KMS-11 (cell line): ENCODE data around the gene DAAM1.

Experiments
- H2AFZ ChIP-seq: fragments of 200-600 bp; sonication (generic); 2 replicates; pipeline ENCODE4 v1.6.1; 2016; ENCODE audit warnings: antibody characterized with exemption, mixed run types, low read depth
- H3K27ac ChIP-seq: fragments of 200-600 bp; sonication (generic); 2 replicates; pipeline ENCODE4 v1.6.1; 2016; ENCODE audit warnings: mild to moderate bottlenecking, mixed run types
- H3K27me3 ChIP-seq: fragments of 200-600 bp; sonication (generic); 2 replicates; pipeline ENCODE4 v1.6.1; 2017; ENCODE audit warnings: mild to moderate bottlenecking, low read depth, mixed run types, moderate library complexity; ENCODE audit not compliant: insufficient read depth
- H3K36me3 ChIP-seq: fragments of 200-600 bp; sonication (generic); 2 replicates; pipeline ENCODE4 v1.6.1; 2017; ENCODE audit warnings: mild to moderate bottlenecking, mixed run types; ENCODE audit not compliant: insufficient read depth
- H3K4me1 ChIP-seq: fragments of 200-600 bp; sonication (generic); 2 replicates; pipeline ENCODE4 v1.6.1; 2016; ENCODE audit warnings: mild to moderate bottlenecking, low read depth, mixed run types; ENCODE audit not compliant: poor library complexity, severe bottlenecking
- H3K4me2 ChIP-seq: fragments of 200-600 bp; sonication (generic); 2 replicates; pipeline ENCODE4 v1.7.0; 2016; ENCODE audit warnings: mild to moderate bottlenecking, mixed run types
- H3K4me3 ChIP-seq: fragments of 200-600 bp; sonication (generic); IDR thresholded peaks from 2 replicates; pipeline ENCODE4 v1.6.1; 2017; ENCODE audit warnings: low read depth, low read length, mixed read lengths; ENCODE audit not compliant: insufficient read depth
- H3K79me2 ChIP-seq: fragments of 200-600 bp; sonication (generic); 2 replicates; pipeline ENCODE4 v1.6.1; 2016; ENCODE audit warnings: low read depth, mixed run types; ENCODE audit not compliant: insufficient read depth
- H3K9ac ChIP-seq: fragments of 200-600 bp; sonication (generic); 2 replicates; pipeline ENCODE4 v1.6.1; 2016; ENCODE audit warnings: mild to moderate bottlenecking, mixed run types
- H4K20me1 ChIP-seq: fragments of 200-600 bp; sonication (generic); 2 replicates; pipeline ENCODE4 v1.6.1; 2016; ENCODE audit warnings: mild to moderate bottlenecking, mixed run types; ENCODE audit not compliant: insufficient read depth
- CTCF ChIP-seq: fragments of 200-600 bp; sonication (generic); conservative IDR thresholded peaks from 2 replicates; pipeline ENCODE4 v1.6.1; 2017; ENCODE audit warnings: low read depth, mild to moderate bottlenecking, antibody characterized with exemption, low read length, moderate library complexity, mixed read lengths

Gene DAAM1

DNA sequence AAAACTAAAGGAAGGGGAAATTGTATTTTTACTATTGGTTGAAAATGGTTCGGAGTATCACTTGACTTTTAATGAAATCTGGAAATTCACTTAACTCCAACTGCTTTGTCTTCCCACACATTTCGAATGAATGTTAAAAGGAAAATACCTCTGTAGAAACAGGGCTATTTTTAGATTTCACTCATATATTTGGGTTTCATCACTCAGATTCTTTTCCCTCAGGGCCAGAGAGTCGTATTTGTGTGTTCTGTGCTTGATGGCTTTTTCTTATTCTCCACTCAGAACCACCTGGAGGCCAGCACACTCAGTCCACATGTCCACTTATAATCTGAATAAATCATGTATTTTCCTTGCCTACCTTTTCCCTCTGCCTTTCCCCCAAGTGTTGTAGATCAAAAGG lies 40.0 kb downstream of the DAAM1 start:
- Histone ChIP-seq H3K27ac (no peak overlapping the region), H2AFZ (no peak overlapping the region), H3K4me3 (no peak overlapping the region), H3K79me2 (no peaks in the 10 kb centered on the region), H3K36me3 (no peaks in the 10 kb centered on the region), H3K27me3 (no peaks in the 10 kb centered on the region), H4K20me1 (no peaks in the 10 kb centered on the region), H3K4me2 (no peak overlapping the region), H3K9ac (no peak overlapping the region), H3K4me1 (peaks cover 4% of the 10 kb centered on the region)
- TF ChIP-seq CTCF = no peak

DNA sequence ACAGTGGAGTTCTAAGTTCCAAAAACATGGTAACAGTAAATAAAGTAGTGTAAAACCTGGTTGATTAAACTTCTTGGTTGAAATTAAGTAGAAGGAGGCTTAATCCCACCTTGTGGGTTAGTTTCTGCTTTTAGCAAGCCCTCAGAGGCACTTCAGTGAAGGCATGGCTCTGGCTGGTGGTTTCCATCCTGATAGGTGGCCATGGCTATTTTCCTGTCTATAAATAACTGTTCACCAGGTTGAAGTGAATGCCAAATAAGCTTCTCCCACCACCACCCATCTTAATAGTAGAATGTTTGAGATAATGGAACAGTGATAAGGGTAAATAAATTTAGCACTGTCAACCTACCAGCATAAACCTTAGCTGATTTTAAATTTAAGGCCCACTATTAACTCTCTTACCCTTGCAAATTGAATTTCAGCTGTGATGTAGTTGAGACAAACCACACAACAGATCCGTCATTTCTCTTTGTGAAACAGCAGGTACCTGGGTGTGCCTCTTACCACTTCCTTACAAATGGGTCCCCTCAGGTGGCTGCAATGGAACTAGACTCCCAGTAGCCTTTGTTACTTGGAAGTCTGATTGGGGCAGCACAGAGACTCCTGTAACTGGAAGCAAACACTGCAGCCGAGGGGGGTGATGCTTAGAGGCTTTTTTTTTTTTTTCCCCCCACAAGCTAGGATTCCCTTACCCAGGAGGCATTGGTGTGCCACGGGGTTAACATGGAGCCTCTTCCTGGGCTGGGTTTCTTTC lies 41.4 kb downstream of the DAAM1 start:
- H3K4me3 ChIP-seq = no peak overlapping the region
- H2AFZ ChIP-seq = no peak overlapping the region
- no peaks in the 10 kb centered on the region for H3K27me3 ChIP-seq
- no peaks in the 10 kb centered on the region for H4K20me1 ChIP-seq
- TF ChIP-seq CTCF = no peak
- no peaks in the 10 kb centered on the region for H3K79me2 ChIP-seq
- peaks cover 4% of the 10 kb centered on the region for H3K4me1 ChIP-seq
- H3K36me3 ChIP-seq = no peaks in the 10 kb centered on the region
- no peak overlapping the region for H3K27ac ChIP-seq
- no peak overlapping the region for H3K4me2 ChIP-seq
- H3K9ac ChIP-seq = no peak overlapping the region

DNA sequence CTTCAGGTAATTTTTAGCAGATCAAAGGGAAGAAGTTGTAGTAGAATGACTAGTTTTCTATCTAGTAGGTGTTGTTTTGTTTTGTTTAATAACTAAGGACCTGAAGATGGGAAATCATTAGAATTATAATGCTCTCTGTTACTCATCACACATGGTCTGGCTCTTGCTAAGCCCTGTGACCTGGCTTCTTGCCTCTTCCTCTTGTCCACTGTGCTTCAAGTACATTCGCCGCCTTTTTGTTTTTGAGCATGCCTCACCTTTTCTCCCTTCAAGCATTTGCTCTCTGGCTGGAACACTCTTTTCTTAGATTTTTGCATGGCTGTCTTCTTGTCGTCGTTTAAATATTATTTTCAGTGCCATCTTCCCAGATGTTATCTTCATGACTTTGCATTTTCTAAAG lies 47.7 kb downstream of the DAAM1 start:
- no peak overlapping the region for H3K9ac ChIP-seq

DNA sequence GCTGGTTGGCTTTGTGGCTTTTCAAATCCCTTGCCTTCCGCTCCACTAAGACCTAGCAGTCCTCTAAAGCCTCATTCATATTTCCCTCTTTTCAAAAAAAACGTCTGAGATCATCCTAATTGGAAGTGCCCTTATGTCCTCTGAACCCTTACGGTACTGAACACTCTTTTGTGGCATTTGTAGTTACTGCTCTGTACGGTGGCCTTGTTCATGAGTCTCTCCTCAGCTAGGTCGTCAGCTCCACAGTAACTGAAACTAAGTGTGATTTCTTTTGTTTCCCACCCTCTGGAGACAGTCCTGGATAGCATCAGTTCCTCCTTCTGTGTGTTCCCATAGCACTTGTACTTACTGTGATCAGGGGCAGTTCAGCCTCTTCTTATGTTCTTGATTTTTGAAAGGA lies 49.7 kb downstream of the DAAM1 start:
- Histone ChIP-seq H3K36me3 (no peaks in the 10 kb centered on the region), H3K4me2 (no peak overlapping the region), H4K20me1 (no peaks in the 10 kb centered on the region), H3K27ac (no peak overlapping the region), H3K4me3 (no peak overlapping the region), H3K9ac (no peak overlapping the region), H3K4me1 (no peaks in the 10 kb centered on the region), H3K27me3 (no peaks in the 10 kb centered on the region), H2AFZ (no peak overlapping the region), H3K79me2 (no peaks in the 10 kb centered on the region)
- no peak for TF ChIP-seq CTCF

More for the DNA sequence above, 47.7 kb downstream of the DAAM1 start:
- no peaks in the 10 kb centered on the region for H3K36me3 ChIP-seq
- H3K27me3 ChIP-seq = no peaks in the 10 kb centered on the region
- H3K79me2 ChIP-seq = no peaks in the 10 kb centered on the region
- H3K27ac ChIP-seq = no peak overlapping the region
- no peaks in the 10 kb centered on the region for H4K20me1 ChIP-seq
- no peak for TF ChIP-seq CTCF
- H2AFZ ChIP-seq = no peak overlapping the region
- H3K4me2 ChIP-seq = no peak overlapping the region
- H3K4me3 ChIP-seq = no peak overlapping the region
- no peaks in the 10 kb centered on the region for H3K4me1 ChIP-seq
